GM10266 (cell line): ENCODE data around the gene LENG1.

Source experiments
- DNase-seq: peaks from one replicate; pipeline ENCODE4 v3.0.0; 2012; ENCODE audit errors: extremely low spot score
- TF ChIP-seq, protein P1 (sequence below): IDR thresholded peaks from 2 replicates; pipeline ENCODE4 v1.5.1; 2012; ENCODE audit warnings: mild to moderate bottlenecking, low read depth; ENCODE audit not compliant: control insufficient read depth, insufficient read depth; ENCODE audit errors: missing control alignments

LENG1 gene

DNA sequence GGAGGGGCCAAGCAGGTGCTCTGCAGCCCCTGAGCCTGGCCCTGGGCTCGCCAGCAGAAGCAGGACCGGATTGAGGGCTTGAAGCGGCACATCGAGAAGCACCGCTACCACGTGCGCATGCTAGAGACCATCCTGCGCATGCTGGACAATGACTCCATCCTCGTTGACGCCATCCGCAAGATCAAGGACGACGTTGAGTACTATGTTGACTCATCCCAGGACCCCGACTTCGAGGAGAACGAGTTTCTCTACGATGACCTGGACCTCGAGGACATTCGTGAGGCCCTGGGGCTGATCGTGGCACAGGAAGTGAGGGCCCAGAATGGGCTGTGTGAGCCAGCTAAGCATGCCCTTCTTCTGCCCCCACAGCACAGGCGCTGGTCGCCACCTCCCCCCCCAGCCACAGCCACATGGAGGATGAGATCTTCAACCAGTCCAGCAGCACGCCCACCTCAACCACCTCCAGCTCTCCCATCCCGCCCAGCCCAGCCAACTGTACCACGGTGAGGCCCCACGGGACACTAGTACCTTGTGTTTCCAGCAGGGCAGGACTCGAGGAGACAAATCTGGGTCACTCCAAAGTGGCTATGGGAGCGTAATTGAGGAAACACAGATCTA is 13.9 kb downstream of the LENG1 start:
- TF ChIP-seq, protein P1, sequence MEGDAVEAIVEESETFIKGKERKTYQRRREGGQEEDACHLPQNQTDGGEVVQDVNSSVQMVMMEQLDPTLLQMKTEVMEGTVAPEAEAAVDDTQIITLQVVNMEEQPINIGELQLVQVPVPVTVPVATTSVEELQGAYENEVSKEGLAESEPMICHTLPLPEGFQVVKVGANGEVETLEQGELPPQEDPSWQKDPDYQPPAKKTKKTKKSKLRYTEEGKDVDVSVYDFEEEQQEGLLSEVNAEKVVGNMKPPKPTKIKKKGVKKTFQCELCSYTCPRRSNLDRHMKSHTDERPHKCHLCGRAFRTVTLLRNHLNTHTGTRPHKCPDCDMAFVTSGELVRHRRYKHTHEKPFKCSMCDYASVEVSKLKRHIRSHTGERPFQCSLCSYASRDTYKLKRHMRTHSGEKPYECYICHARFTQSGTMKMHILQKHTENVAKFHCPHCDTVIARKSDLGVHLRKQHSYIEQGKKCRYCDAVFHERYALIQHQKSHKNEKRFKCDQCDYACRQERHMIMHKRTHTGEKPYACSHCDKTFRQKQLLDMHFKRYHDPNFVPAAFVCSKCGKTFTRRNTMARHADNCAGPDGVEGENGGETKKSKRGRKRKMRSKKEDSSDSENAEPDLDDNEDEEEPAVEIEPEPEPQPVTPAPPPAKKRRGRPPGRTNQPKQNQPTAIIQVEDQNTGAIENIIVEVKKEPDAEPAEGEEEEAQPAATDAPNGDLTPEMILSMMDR = no peak
- no peak for DNase-seq

DNA sequence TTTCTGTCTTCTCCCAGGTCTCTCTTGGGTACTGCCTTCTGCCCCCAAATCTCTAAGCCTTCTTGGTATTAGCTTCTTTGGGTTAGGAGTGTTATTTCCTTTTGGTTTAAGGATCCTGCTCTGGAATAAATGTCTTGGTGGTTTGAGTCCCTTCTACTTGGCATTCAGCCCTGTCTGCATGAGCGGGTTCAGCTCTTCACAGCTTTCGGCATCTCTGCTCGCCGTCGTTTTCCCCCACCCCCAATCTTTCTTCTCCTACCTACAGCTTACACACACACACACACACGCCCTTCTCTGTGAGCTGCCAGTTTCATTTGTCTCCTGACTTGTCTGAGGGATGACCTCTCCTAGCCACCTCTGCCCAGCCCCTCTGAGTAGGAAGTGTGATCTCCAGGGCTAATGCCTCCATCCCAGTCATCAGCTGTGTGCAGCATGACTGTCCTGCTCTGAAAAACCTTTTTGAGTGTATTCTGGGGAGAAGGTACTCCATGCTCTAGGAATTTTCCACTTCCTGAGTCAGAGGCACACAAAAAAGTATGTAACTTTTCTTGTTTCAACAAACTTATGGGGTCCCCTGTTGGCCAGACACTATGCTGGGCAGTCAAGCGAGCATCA is 17.2 kb downstream of the LENG1 start:
- DNase-seq = no peak
- TF ChIP-seq, protein P1 = no peak

DNA sequence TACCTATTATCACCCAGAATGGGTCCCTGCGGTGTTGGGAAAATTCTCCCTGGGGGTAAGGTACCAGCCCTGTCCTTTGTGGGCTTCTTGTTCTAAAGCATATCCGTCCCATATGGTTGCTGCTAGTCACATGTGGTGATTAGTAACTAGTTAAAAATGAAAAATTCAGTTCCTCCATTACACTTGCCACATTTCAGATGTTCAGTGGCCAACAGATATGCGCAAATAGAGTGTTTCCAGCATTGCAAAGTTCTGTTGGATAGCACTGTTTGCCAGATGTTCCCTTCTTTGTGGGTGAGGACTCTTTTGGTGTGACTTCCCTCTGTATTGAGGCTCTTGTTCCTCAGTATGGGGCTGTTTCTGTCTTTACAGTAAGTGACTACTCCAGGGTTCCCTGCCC is 18.2 kb downstream of the LENG1 start:
- TF ChIP-seq, protein P1 = no peak
- DNase-seq = no peak

DNA sequence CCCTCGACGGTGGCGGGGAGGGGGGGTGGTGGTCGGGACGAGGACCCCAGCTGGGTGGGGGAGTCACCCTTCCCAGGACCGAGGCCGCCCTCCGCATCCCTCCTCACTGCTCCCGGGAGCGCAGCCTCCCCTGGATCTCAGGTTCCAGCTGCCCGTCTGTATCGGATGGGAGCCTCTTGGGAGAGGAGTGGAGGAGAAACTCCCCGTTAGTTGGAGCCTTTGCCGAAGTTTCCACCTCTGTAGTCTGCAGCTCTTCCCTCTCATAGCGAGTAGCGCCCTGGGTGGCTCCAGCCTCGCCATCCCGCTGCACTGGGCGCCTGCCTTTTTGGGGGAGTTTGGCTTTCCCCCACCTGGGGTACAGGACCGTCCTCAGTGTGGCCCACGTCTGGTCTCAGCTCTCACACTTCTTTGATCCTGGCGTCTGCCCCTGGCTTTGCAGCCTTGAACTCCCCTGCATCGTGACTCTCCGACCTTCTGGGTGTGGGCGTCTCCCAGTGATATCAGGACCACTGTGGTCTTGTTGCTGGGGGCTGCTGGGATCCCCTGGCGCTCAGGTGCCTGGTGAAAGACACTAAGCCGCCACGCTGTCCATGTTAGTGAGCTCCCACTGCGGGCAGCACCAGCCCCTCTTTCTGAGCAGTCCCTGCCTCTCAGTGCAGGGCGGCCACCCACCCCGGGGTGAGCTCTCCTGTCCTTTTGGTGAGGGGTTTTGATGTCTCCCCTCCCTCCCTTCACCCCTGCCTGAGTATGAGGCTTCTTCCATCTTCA is 20.8 kb downstream of the LENG1 start:
- no peak for DNase-seq
- TF ChIP-seq, protein P1 = no peak

DNA sequence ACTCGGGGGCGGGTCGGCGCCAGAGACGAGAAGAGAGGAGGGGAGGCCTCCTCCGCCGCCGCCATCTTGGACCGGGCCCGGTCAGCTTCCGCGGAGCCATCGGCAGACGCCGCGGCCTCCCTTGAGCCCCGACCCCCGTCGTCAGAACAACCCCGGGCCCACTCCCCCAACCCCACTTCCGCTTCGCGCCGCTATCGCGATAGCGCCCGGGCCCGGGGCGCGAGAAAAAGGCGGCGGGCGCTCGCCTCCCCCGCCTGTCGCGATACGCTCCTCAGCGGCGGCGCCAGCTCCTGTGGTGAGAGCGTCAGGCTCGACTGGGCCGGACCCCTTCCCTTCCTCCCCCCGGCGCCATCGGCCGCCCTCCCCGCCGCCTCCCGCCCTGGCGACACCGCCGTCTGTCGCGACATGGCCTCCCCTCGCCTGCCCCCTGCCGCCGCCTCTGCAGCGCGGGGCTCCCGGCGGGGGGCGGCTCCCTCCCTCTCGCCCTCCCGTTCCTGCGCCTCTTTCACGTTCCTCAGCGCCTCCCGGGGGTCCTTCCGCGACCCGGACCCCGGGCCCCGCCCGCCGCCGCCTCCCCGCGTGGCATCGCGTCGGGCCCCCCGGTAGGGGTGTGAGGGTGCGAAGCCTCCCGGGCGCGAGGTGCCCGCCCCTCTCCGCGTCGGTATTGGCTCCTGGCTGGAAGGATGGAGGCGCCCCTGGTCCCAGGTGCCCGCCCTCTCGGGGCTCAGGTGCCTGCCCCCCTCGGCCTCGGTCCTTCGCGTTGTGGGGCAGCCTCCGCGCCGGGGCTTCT is 21.6 kb downstream of the LENG1 start, which contains the start of gene CNOT3:
TSS of gene CNOT3 (plus strand) at position 64 of the 790 bp plus-strand sequence. CDS start 5,217 bp downstream, outside the sequence.
- peak; percentile 48 for DNase-seq
- TF ChIP-seq, protein P1 = no peak

DNA sequence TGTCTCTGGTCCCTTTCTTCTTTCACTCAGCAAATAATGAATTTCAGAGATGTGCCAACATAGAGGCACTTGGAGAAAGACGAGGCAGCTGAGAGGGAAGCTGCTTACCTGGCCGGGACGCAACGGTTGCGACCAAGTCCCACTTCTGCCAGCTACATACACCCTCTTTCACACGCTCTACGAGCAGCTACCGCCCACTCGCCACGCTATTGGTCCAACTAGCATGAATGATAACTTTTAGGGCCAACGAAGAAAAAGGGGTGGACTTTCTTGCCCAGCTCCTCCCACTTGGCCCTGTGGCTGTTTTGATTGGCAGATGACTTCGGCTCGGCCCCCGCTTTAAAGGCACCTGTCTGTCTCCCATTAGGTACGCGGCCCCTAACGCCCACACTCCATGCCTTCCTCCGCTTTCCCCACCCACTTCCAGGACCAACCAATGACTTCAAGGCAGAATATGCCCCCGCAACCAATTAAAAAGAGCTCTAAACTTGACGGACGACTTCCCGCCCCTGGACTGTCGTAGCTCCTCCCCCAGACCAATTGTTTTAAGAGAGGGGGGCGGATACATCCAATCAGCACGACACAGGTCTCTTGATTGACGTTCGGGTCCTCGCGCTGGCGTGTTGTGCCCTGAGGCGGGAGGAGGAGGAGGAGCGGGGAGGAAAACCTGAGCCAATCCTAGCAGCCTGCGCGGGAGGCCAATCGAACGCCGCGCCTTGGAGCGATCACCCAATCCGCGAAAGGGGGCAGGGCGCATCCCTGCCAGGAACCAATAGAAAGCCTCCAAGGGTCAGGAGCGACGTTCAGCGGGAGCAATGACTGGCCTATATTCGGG is 22.4 kb downstream of the LENG1 start:
- TF ChIP-seq, protein P1 = no peak
- peak; percentile 99 for DNase-seq
